ENCODE data around the gene RDH14.

RDH14 gene

GRCh38 chr2:18560031-18560796 is at the start of gene RDH14:
RDH14 (minus strand) TSS chr2:18560653; CDS start chr2:18560572, 81 bp downstream.
- peak; percentile 83 to 91 (median 89) for DNase-seq

- no peak for DNase-seq
Measured at GRCh38 chr2:18610090-18610489, 49.6 kb upstream of the RDH14 start.

GRCh38 chr2:18605115-18605514 is 44.7 kb upstream of the RDH14 start:
- no peak for DNase-seq

GRCh38 chr2:18604531-18604885 is 44.1 kb upstream of the RDH14 start:
- no peak for DNase-seq

GRCh38 chr2:18603854-18604530 is 43.5 kb upstream of the RDH14 start:
- DNase-seq: no peak

- DNase-seq: no peak
Measured at GRCh38 chr2:18602298-18602697, 41.8 kb upstream of the RDH14 start.

- no peak for DNase-seq
Measured at GRCh38 chr2:18600255-18600613, 39.8 kb upstream of the RDH14 start.

GRCh38 chr2:18599509-18600254 is 39.2 kb upstream of the RDH14 start:
- DNase-seq: no peak

GRCh38 chr2:18598848-18599484 is 38.5 kb upstream of the RDH14 start:
- no peak for DNase-seq

- DNase-seq: no peak
Measured at GRCh38 chr2:18597618-18598017, 37.2 kb upstream of the RDH14 start.

- no peak for DNase-seq
Measured at GRCh38 chr2:18596993-18597392, 36.5 kb upstream of the RDH14 start.

- no peak for DNase-seq
Measured at GRCh38 chr2:18593496-18593895, 33.0 kb upstream of the RDH14 start.

- DNase-seq: no peak
Measured at GRCh38 chr2:18592372-18592771, 31.9 kb upstream of the RDH14 start.

- DNase-seq: no peak
Measured at GRCh38 chr2:18589354-18589753, 28.9 kb upstream of the RDH14 start, which contains the start of gene NT5C1B. NT5C1B (minus strand) TSS chr2:18589569; CDS start chr2:18589468, 101 bp downstream.

GRCh38 chr2:18588802-18589201 is 28.3 kb upstream of the RDH14 start:
- no peak for DNase-seq

GRCh38 chr2:18588049-18588448 is 27.6 kb upstream of the RDH14 start:
- no peak for DNase-seq

GRCh38 chr2:18585526-18585925 is 25.1 kb upstream of the RDH14 start:
- DNase-seq: no peak

- DNase-seq: no peak
Measured at GRCh38 chr2:18584608-18584954, 24.1 kb upstream of the RDH14 start.

- no peak for DNase-seq
Measured at GRCh38 chr2:18583905-18584607, 23.6 kb upstream of the RDH14 start.

- DNase-seq: no peak
Measured at GRCh38 chr2:18580606-18581005, 20.2 kb upstream of the RDH14 start.

GRCh38 chr2:18578033-18578432 is 17.6 kb upstream of the RDH14 start:
- no peak for DNase-seq

GRCh38 chr2:18566145-18566769 is 5.8 kb upstream of the RDH14 start:
- DNase-seq: no peak

- DNase-seq: no peak
Measured at GRCh38 chr2:18560797-18561085, 288 bp upstream of the RDH14 start.

Data from stimulated activated naive CD4-positive, alpha-beta T cell (primary cell).